ENCODE measurements around the gene FOS.
"Not testable (repeated sequence)": the region's sequence is repeated elsewhere in the genome, so short reads cannot be mapped to it uniquely, and the experiment has no call there.

The FOS gene

GRCh38 chr14:75295491-75296345, 17.1 kb downstream of the FOS start:
- DNase-seq: peak; percentile 68

DNA sequence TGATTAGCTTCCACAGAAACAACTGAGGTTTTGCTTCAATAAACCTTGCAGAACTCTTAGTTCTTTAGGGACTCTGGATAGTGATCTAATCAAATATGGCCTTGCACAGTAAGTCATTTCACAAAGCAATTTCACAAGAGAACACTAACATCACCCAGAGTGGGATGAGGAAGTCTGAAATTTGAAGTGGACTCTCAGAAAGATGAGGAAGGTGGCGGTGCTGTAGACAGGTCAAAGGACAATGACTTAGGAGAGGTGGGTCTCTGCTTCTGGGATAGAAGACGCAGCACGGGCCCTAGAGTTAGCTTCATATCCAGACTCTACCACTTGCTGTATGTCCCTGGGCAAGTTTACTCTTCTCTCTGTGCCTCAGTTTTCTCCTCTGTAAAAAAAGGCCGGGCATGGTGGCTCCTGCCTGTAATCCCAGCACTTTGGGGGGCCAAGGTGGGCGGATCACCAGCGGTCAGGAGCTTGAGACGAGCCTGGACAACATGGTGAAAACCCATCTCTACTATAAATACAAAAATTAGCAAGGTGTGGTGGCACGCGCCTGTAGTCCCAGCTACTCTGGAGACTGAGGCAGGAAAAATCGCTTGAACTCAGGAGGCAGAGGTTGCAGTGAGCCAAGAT, 18.9 kb downstream of the FOS start:
- DNase-seq: no peak

DNA sequence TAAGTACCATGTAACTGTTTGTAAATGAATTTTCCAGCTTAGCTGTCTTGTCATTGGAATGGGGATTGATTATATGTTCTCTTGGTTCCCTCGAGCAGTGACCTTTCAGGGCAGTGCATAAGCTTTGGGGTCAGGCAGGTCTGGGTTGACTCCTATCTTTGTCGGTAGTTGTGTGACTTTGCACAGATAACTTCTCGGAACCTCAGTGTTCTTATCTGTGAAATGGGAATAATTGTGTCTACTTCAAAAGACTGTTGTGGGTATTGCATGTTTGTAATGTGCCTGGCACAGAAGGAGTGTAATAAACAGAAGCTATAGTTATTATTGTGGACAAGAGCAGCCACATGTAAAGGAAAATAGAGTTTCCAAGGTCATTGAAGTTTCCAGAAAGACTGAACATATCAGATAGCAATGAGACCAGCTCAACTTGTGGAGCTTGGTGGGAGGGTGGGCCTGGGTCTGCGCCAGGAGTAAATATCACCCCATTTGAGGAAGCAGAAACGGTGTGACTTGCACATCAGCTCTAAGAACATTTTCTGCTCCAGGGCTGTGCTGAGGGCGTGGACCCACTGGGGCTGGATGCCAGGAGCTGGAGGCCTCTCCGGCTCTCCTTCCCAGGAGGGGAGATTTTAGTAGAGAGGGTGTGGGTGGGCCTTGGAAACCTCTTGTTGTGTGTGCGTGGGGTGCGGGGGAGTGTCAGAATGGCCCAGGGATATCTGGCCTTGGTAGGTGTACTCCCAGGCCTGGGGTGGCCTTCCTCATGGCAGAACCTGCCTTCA, 19.7 kb downstream of the FOS start:
- DNase-seq: no peak

- no peak for DNase-seq
Measured at GRCh38 chr14:75299059-75299458, 20.4 kb downstream of the FOS start.

DNA sequence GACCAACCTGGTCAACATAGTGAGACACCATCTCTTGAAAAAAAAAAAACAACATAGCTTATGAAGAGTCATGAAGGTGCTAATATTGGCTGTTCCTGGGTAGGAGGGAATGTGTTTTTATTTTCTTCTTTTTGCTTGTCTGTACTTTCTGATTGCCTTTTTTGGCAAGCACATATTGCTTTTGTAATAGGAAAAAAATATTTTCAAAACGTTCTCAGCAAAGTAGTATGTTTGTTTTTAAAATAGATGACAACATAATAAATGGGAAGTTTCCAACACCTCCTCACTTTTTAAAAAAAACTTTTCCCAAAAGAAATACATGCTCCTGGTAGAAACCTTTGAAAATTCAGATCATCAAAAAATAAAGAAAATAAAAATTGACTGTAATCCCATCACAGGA, 20.9 kb downstream of the FOS start:
- no peak for DNase-seq

GRCh38 chr14:75301666-75302325, 23.2 kb downstream of the FOS start:
- DNase-seq: no peak

GRCh38 chr14:75303381-75303789, 24.8 kb downstream of the FOS start:
- DNase-seq: peak; percentile 74

DNA sequence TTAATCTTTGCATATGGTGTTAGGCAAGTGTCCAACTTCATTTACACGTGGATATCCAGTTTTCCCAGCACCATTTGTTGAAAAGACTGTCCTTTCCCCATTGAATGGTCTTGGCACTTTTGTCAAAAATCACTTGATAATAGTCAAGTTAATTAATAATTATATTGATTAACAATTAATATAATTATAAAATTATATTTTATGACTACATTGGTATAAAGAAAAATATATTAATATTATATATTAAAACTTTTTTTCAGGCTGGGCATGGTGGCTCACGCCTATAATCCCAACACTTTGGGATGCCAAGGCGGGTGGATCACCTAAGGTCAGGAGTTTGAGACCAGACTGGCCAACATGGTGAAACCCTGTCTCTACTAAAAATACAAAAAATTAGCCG, 27.8 kb downstream of the FOS start:
- not testable (repeated sequence) for DNase-seq

GRCh38 chr14:75306927-75307699, 28.5 kb downstream of the FOS start:
- peak; percentile 86 for DNase-seq

GRCh38 chr14:75307700-75308379, 29.2 kb downstream of the FOS start:
- peak; percentile 87 for DNase-seq

DNA sequence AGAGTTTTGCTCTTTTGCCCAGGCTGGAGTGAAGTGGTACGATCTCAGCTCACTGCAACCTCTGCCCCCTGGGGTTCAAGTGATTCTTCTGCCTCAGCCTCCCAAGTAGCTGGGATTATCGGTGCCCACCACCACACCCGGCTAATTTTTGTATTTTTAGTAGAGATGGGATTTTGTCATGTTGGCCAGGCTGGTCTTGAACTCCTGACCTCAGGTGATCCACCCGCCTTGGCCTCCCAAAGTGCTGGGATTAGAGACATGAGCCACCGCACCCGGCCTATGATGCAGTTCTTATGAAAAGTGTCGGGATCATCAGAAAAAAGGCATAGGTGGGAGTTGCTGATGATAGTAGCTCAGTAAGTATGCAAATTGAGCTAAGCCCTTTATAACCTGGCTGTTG, 30.4 kb downstream of the FOS start:
- not testable (repeated sequence) for DNase-seq

GRCh38 chr14:75309561-75309960, 30.9 kb downstream of the FOS start:
- not testable (repeated sequence) for DNase-seq

GRCh38 chr14:75310295-75311111, 31.9 kb downstream of the FOS start:
- peak; percentile 85 for DNase-seq

- no peak for DNase-seq
Measured at GRCh38 chr14:75311356-75311755, 32.7 kb downstream of the FOS start.

GRCh38 chr14:75312341-75312740, 33.7 kb downstream of the FOS start:
- DNase-seq: no peak

- DNase-seq: no peak
Measured at GRCh38 chr14:75313294-75313693, 34.7 kb downstream of the FOS start.

GRCh38 chr14:75315144-75315543, 36.5 kb downstream of the FOS start:
- no peak for DNase-seq

GRCh38 chr14:75317148-75317547, 38.5 kb downstream of the FOS start:
- DNase-seq: no peak

GRCh38 chr14:75318353-75318752, 39.7 kb downstream of the FOS start:
- no peak for DNase-seq

- no peak for DNase-seq
Measured at GRCh38 chr14:75319021-75319420, 40.4 kb downstream of the FOS start.

DNA sequence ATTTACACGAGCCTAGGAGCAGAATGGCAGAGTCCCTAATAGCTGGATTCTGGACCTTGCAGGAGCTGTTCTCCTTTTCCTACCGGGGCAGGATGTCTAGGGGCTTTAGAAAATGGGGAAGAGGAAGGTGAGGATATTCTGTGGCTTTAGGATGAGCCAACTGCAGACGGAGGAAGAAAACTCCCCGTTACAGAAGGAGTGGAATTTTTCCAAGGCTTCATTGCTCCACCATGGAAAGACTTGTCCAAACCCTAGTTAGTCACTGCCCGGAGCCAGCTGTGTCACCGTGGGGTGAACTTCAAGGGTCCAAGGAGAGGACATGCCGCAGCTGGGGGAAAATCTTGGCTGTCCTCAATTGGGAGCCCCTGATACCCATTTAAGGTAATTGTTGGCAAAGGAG, 41.6 kb downstream of the FOS start:
- no peak for DNase-seq

All from NCI-H2171 treated with DMSO at 0.1 percent for 48 hours (cell line).